Neural cell (in vitro differentiated cells): ENCODE measurements around the gene PCTP. TPM values are rescaled to one million over a fixed set of nuclear protein-coding genes. Genes with fewer than 3 reads are reported as not detected.

Source experiments
- H2AFZ ChIP-seq: fragments of 200-600, 300-800 bp; sonication (generic), shearing (Covaris generic); 2 replicates; pipeline ENCODE4 v1.6.0; 2014; ENCODE audit warnings: low read depth, mild to moderate bottlenecking, antibody characterized with exemption, low read length, moderate library complexity
- H3F3A ChIP-seq: fragments of 200-600 bp; shearing (Covaris generic); 2 replicates; pipeline ENCODE4 v1.6.1; 2016; ENCODE audit warnings: mild to moderate bottlenecking, moderate library complexity, mixed read lengths, antibody characterized with exemption, low read length; ENCODE audit not compliant: insufficient read depth, poor library complexity, severe bottlenecking
- H3K27ac ChIP-seq: fragments of 200-600, 300-800 bp; sonication (generic), shearing (Covaris generic); 2 replicates; pipeline ENCODE4 v1.5.1; 2014; ENCODE audit warnings: mild to moderate bottlenecking, low read length, moderate library complexity
- H3K27me3 ChIP-seq: fragments of 300-800, 200-600 bp; sonication (generic), shearing (Covaris generic); 2 replicates; pipeline ENCODE4 v1.6.0; 2014; ENCODE audit warnings: mild to moderate bottlenecking, low read depth, low read length, moderate library complexity; ENCODE audit not compliant: insufficient read depth
- H3K36me3 ChIP-seq: fragments of 300-800, 200-600 bp; sonication (generic), shearing (Covaris generic); 2 replicates; pipeline ENCODE4 v1.5.1; 2014; ENCODE audit warnings: mild to moderate bottlenecking, antibody characterized with exemption, low read length, moderate library complexity; ENCODE audit not compliant: insufficient read depth
- H3K4me2 ChIP-seq: fragments of 300-800, 200-600 bp; sonication (generic), shearing (Covaris generic); 2 replicates; pipeline ENCODE4 v1.6.0; 2014; ENCODE audit warnings: mild to moderate bottlenecking, low read length
- H3K4me3 ChIP-seq: fragments of 300-800, 200-600 bp; sonication (generic), shearing (Covaris generic); 2 replicates; pipeline ENCODE4 v1.5.1; 2014; ENCODE audit warnings: mild to moderate bottlenecking, low read length, moderate library complexity
- H3K79me2 ChIP-seq: fragments of 200-600 bp; shearing (Covaris generic); replicated peaks from 2 replicates; pipeline ENCODE4 v1.6.0; 2014; ENCODE audit warnings: mild to moderate bottlenecking, low read length, moderate library complexity; ENCODE audit not compliant: insufficient read depth
- H3K9ac ChIP-seq: fragments of 300-800, 200-600 bp; sonication (generic), shearing (Covaris generic); 2 replicates; pipeline ENCODE4 v1.6.1; 2016; ENCODE audit warnings: mild to moderate bottlenecking, low read length, mixed read lengths
- H3K9me2 ChIP-seq: fragments of 200-600 bp; shearing (Covaris generic); 2 replicates; pipeline ENCODE4 v1.6.1; 2016; ENCODE audit warnings: mild to moderate bottlenecking, low read length, mixed read lengths; ENCODE audit not compliant: insufficient read depth
- H3K9me3 ChIP-seq: fragments of 200-600, 300-800 bp; sonication (generic), shearing (Covaris generic); 2 replicates; pipeline ENCODE4 v1.6.1; 2016; ENCODE audit warnings: mild to moderate bottlenecking, mixed run types, low read length, moderate library complexity, mixed read lengths
- H4K20me1 ChIP-seq: fragments of 200-600 bp; shearing (Covaris generic); 2 replicates; pipeline ENCODE4 v1.6.1; 2016; ENCODE audit warnings: mild to moderate bottlenecking, mixed run types; ENCODE audit not compliant: insufficient read depth
- EP300 ChIP-seq: fragments of 450-650 bp; conservative IDR thresholded peaks from 2 replicates; pipeline ENCODE4 v1.6.1; 2014; ENCODE audit warnings: antibody characterized with exemption, mild to moderate bottlenecking, moderate library complexity; ENCODE audit not compliant: poor library complexity, severe bottlenecking
- EZH2 ChIP-seq: fragments of 200-600, 300-800 bp; shearing (Covaris generic), sonication (generic); IDR thresholded peaks from 2 replicates; pipeline ENCODE4 v1.6.1; 2014; ENCODE audit warnings: antibody characterized with exemption, low read length, borderline replicate concordance, mild to moderate bottlenecking; ENCODE audit not compliant: insufficient read depth, poor library complexity, severe bottlenecking
- MXI1 ChIP-seq: fragments of 450-650 bp; conservative IDR thresholded peaks from 2 replicates; pipeline ENCODE4 v1.6.1; 2014; ENCODE audit warnings: antibody characterized with exemption, mild to moderate bottlenecking; ENCODE audit not compliant: poor library complexity, severe bottlenecking
- POLR2AphosphoS5 ChIP-seq: IDR thresholded peaks from 2 replicates; pipeline ENCODE4 v1.6.1; 2012
- RAD21 ChIP-seq: fragments of 450-650 bp; conservative IDR thresholded peaks from 2 replicates; pipeline ENCODE4 v1.6.1; 2014; ENCODE audit warnings: antibody characterized with exemption, mild to moderate bottlenecking, moderate library complexity
- SMC3 ChIP-seq: fragments of 450-650 bp; conservative IDR thresholded peaks from 2 replicates; pipeline ENCODE4 v1.6.1; 2014; ENCODE audit warnings: antibody characterized with exemption, mild to moderate bottlenecking, moderate library complexity; ENCODE audit not compliant: poor library complexity
- TAF1 ChIP-seq: IDR thresholded peaks from 2 replicates; pipeline ENCODE4 v1.6.1; 2012; ENCODE audit warnings: low read depth
- polyA plus RNA-seq: library from polyadenylated mRNA; depleted of rRNA; stranded (reverse); fragments of >200 nt; gene quantifications from 2 replicates; pipeline ENCODE4 v1.2.3, GENCODE V29; 2014
- TF ChIP-seq, protein P1 (sequence below): IDR thresholded peaks from 2 replicates; pipeline ENCODE4 v1.6.1; 2012; ENCODE audit warnings: borderline replicate concordance
- TF ChIP-seq, protein P2 (sequence below): fragments of 450-650 bp; IDR thresholded peaks from 2 replicates; pipeline ENCODE4 v1.5.1; 2014; ENCODE audit warnings: antibody characterized with exemption, mild to moderate bottlenecking, moderate library complexity; ENCODE audit not compliant: poor library complexity, severe bottlenecking

The PCTP gene
- polyA plus RNA-seq, 1 donor from 2014 or later = 3.9 TPM

DNA sequence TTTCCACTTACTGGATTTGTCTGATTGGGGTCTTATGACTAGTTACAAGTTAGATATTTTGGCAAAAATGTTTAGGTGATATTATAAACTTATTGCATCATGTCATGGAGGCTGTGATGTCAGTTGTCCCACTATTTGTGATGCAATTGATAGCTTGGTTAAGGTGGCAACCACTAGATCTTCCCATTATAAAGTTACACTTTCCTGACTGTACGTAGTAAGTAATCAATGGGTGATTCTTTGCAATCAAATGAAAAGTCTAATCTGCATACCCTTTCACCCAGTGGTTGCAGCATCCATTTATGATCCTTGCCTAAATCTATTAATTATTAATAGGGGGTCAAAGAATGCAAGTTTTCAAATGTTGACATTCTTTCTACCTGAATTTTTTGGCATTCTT is 4.4 kb upstream of the PCTP start:
- no peak overlapping the region for H3K4me2 ChIP-seq
- no peaks in the 10 kb centered on the region for H3K9me3 ChIP-seq
- no peaks in the 10 kb centered on the region for H3K27me3 ChIP-seq
- H3F3A ChIP-seq = no peaks in the 10 kb centered on the region
- no peaks in the 10 kb centered on the region for H3K9me2 ChIP-seq
- no peaks in the 10 kb centered on the region for H3K36me3 ChIP-seq
- H3K27ac ChIP-seq = no peak overlapping the region
- no peaks in the 10 kb centered on the region for H3K79me2 ChIP-seq
- H3K9ac ChIP-seq = no peak overlapping the region
- H2AFZ ChIP-seq = no peak overlapping the region
- H3K4me3 ChIP-seq = no peak overlapping the region
- no peak for TF ChIP-seq EP300
- TF ChIP-seq EZH2 = no peak
- TF ChIP-seq POLR2AphosphoS5 = no peak
- TF ChIP-seq, protein P1, sequence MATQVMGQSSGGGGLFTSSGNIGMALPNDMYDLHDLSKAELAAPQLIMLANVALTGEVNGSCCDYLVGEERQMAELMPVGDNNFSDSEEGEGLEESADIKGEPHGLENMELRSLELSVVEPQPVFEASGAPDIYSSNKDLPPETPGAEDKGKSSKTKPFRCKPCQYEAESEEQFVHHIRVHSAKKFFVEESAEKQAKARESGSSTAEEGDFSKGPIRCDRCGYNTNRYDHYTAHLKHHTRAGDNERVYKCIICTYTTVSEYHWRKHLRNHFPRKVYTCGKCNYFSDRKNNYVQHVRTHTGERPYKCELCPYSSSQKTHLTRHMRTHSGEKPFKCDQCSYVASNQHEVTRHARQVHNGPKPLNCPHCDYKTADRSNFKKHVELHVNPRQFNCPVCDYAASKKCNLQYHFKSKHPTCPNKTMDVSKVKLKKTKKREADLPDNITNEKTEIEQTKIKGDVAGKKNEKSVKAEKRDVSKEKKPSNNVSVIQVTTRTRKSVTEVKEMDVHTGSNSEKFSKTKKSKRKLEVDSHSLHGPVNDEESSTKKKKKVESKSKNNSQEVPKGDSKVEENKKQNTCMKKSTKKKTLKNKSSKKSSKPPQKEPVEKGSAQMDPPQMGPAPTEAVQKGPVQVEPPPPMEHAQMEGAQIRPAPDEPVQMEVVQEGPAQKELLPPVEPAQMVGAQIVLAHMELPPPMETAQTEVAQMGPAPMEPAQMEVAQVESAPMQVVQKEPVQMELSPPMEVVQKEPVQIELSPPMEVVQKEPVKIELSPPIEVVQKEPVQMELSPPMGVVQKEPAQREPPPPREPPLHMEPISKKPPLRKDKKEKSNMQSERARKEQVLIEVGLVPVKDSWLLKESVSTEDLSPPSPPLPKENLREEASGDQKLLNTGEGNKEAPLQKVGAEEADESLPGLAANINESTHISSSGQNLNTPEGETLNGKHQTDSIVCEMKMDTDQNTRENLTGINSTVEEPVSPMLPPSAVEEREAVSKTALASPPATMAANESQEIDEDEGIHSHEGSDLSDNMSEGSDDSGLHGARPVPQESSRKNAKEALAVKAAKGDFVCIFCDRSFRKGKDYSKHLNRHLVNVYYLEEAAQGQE = no peak
- TF ChIP-seq, protein P2, sequence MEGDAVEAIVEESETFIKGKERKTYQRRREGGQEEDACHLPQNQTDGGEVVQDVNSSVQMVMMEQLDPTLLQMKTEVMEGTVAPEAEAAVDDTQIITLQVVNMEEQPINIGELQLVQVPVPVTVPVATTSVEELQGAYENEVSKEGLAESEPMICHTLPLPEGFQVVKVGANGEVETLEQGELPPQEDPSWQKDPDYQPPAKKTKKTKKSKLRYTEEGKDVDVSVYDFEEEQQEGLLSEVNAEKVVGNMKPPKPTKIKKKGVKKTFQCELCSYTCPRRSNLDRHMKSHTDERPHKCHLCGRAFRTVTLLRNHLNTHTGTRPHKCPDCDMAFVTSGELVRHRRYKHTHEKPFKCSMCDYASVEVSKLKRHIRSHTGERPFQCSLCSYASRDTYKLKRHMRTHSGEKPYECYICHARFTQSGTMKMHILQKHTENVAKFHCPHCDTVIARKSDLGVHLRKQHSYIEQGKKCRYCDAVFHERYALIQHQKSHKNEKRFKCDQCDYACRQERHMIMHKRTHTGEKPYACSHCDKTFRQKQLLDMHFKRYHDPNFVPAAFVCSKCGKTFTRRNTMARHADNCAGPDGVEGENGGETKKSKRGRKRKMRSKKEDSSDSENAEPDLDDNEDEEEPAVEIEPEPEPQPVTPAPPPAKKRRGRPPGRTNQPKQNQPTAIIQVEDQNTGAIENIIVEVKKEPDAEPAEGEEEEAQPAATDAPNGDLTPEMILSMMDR = no peak
- no peak for TF ChIP-seq RAD21
- no peak for TF ChIP-seq TAF1
- TF ChIP-seq SMC3 = no peak
- no peak for TF ChIP-seq MXI1
- no peaks in the 10 kb centered on the region for H4K20me1 ChIP-seq

DNA sequence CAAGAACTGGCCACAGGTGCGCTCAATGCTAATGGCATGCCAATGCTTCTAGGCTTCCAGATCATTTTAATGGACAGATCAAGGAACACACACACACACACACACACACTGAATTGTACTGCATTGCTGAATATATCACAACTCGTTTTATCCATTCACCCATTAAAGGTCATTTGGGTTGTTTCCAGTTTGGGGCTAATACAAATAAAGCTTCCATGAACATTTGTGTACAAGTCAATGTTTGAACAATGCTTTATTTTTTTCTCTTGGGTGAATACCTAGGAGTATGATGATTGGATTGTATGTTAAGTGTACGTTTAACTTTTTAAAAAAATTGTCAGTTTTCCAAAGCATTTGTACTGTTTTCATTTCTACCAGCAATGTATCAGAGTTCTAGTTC is 3.6 kb upstream of the PCTP start:
- Histone ChIP-seq H3K27me3 (no peaks in the 10 kb centered on the region), H4K20me1 (no peaks in the 10 kb centered on the region), H3K9me3 (no peaks in the 10 kb centered on the region), H3K9ac (no peak overlapping the region), H3F3A (no peaks in the 10 kb centered on the region), H3K9me2 (no peaks in the 10 kb centered on the region), H3K27ac (no peak overlapping the region), H3K4me2 (no peak overlapping the region), H3K4me3 (no peak overlapping the region), H3K36me3 (no peaks in the 10 kb centered on the region), H2AFZ (no peak overlapping the region), H3K79me2 (peaks cover 6% of the 10 kb centered on the region)
- TF ChIP-seq, protein P2 = no peak
- TF ChIP-seq EZH2 (no peak), EP300 (no peak), SMC3 (no peak), MXI1 (no peak), POLR2AphosphoS5 (no peak), TAF1 (no peak), RAD21 (no peak)
- TF ChIP-seq, protein P1 = no peak
